HG03378 (cell line): ENCODE measurements around the gene OR4K1.
"Not testable (repeated sequence)": the region's sequence is repeated elsewhere in the genome, so short reads cannot be mapped to it uniquely, and the experiment has no call there.

ENCODE experiments used
- ATAC-seq: cut with Tn5 transposase; IDR thresholded peaks from one replicate; pipeline ENCODE4 v1.9.1; 2021; ENCODE audit warnings: mild to moderate bottlenecking, moderate library complexity; ENCODE audit not compliant: unreplicated experiment

Gene OR4K1

GRCh38 chr14:19930617-19931016 is at the start of gene OR4K1:
OR4K1 (plus strand) TSS chr14:19930917; CDS start chr14:19935667, 4,750 bp downstream.
- no peak for ATAC-seq

GRCh38 chr14:19895282-19895681 is 35.4 kb upstream of the OR4K1 start:
- ATAC-seq = no peak

DNA sequence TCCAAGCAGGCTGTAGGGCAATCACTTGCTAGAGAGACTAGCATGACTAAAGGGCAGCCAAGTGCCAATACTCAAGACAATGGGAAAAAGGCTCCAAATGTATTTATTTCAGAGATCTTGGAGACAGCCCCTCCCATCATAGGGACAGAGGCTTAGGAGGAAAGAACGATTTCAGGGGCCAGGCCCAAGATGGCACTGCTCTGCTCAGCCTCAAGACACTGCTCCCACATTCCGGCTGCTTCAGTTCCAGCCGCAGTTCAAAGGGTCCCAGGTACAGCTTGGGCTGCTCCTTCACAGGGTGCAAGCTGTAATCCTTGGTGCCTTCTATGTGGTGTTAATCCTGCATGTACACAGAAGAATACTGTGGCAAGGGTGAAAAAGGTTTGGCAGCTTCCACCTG is 29.7 kb upstream of the OR4K1 start:
- ATAC-seq = no peak

DNA sequence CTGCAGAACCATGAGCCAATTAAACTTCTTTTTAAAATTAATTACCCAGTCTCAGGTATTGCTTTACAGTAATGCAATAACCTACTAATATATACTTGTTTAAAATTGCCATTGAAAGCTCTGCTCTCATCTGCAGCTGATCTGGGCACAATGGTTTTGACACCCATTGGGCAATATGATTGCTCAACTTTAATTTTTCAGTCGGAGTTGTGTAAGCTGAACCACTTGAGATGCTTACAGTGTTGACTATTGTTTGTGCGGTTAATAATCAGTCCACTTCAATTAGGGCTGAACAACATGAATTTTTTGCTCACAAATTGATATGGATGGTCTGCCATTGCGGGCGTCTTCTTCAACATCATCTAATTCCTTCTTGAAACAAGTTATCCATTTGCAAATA is 28.3 kb upstream of the OR4K1 start:
- no peak for ATAC-seq

GRCh38 chr14:19906665-19907064 is 24.1 kb upstream of the OR4K1 start:
- no peak for ATAC-seq

GRCh38 chr14:19911114-19911513 is 19.6 kb upstream of the OR4K1 start:
- ATAC-seq = no peak

- ATAC-seq = no peak
Observed at GRCh38 chr14:19917243-19917642, 13.5 kb upstream of the OR4K1 start.

- ATAC-seq = no peak
Observed at GRCh38 chr14:19917955-19918518, 12.7 kb upstream of the OR4K1 start.

- ATAC-seq = no peak
Observed at GRCh38 chr14:19918553-19919264, 12.0 kb upstream of the OR4K1 start.

GRCh38 chr14:19920021-19920657 is 10.6 kb upstream of the OR4K1 start, which contains the start of gene OR4K5:
OR4K5 (plus strand) TSS chr14:19920607; CDS start chr14:19920607, 0 bp downstream.
- ATAC-seq = no peak

DNA sequence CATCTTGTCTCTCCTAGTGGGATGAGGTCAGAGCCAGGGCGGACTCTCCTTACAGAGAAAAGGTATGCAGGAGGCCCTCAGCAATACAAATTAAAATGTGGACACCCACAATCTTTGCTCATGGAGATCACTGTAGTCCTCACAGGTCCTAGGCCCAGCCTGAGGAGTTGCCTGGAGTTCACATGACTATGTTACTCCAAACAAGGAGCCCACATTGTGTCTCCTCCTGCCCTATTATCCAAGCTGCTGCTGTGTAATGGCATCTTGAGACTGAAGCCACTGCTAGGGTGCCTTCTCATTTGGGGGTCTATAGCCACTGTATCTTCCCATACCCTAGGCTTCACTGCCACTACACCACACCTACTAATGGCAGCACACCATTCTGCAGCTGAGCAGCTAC is 11.0 kb downstream of the OR4K1 start:
- no peak for ATAC-seq

DNA sequence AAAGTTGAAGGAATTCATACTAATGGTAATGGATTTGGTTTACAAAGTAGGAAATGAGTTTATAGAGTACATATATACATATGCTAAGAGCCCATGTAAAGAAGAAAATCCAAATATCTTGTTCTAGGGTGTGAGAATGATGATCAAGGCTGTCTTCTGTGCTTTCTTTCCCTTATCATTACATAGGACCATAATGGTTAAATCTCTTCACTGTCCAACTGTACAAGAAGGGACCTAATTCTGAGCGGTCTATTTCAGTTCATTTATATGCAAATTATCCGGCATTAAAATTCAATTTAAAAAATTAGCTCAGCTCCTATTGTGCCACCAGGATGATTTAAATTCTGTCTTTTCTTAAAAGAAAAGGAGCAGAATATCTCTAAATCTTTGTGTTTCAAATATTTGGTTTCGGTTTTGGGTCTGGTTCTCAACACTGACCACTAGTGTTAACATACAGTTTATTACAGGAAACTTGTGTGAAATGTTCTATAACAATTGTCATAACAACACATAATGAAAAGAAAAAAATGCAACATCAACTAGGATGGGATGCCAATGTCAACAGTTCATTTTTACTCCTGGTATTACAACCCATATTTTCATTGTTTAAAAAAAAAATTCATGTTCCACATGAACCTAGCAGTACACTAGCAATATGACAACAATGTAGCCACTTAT is 16.8 kb downstream of the OR4K1 start:
- ATAC-seq = no peak

DNA sequence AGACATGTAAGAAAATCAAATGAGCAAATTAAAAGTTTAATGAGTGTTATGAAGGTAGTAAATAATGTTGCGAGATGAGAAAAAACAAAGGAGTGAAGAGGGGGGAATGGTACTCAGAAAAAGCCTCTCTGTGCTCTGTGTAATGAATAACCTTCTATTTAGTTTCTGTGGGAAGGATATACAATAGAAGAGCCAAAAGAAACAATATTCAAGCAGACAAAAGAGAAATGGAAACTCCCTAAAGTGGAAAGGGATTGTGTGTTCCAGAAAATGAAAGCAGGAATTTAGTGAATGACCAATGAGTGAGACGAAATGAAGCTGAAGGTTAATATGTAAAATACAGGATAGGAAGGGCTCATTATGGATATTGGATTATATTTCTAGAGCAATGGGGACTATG is 18.5 kb downstream of the OR4K1 start:
- no peak for ATAC-seq

GRCh38 chr14:19969735-19970134 is 39.0 kb downstream of the OR4K1 start:
- not testable (repeated sequence) for ATAC-seq

GRCh38 chr14:19974844-19975243 is 44.1 kb downstream of the OR4K1 start:
- ATAC-seq = no peak

DNA sequence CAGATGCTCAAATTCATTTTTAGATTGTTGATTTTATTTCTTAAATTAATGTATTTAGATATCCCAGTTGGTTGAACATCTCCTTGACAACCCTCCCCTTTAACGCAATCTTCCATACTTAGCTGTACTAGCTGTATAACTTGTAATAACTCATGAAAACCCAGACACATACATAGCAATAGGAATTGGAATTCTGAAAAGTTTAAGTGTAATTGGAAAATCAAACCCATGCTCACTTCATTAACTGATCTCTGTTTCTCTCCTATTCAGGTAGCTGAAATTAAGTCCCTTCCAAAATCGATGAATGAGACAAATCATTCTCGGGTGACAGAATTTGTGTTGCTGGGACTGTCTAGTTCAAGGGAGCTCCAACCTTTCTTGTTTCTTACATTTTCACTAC is 44.6 kb downstream of the OR4K1 start, which contains the start of gene OR4K15:
Gene OR4K15, plus strand, starts transcription at position 301 of the 400 bp plus-strand sequence. Its CDS starts 0 bp downstream, at position 301.
- no peak for ATAC-seq
